HG03196 (cell line): ENCODE results near the gene POLA1.

Experiments used
- ATAC-seq: cut with Tn5 transposase; IDR thresholded peaks from one replicate; pipeline ENCODE4 v1.9.1; 2021; ENCODE audit not compliant: unreplicated experiment

POLA1 gene

DNA sequence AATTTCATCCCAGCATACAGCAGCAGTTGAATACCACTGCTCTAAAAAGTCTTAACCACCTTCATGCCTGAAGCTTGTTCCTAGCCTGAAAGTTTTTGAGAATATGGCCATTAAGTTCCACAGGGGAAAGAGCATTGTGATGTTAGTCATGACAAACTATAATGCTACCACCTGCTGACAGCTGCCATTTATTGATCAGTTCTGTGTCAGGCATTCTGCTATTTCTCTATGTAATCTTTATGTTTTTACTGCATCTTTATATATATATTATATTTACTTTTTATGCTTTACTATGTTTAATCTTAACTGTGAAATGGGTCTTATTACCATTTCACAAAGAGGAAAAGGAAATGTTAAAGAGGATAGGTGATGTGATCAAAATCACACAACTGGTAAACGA, 268.1 kb downstream of the POLA1 start:
- no peak for ATAC-seq

DNA sequence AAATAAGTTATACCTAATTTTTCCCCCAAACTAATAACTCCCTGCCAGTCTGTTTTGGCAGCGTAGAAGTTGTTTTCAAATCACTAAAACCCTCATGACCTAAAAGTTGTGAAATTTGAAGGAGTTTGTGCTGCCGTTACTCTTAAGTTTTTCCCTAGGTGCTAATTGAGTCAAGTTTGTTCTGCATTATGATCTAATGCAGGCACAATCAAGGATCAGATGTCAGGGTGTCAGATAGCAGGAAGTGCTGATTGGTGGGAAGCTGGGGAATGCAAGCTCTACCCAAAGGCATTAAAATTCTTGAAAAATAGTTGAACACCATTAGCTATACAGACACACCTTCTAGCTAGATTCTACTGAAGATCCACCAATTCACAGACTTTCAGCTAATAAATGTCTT, 270.1 kb downstream of the POLA1 start:
- ATAC-seq = no peak

GRCh38 chrX:24965372-24965771, 271.7 kb downstream of the POLA1 start:
- no peak for ATAC-seq

- ATAC-seq = no peak
Observed at GRCh38 chrX:24969812-24970211, 276.1 kb downstream of the POLA1 start.

GRCh38 chrX:24979081-24979480, 285.4 kb downstream of the POLA1 start:
- ATAC-seq = no peak

GRCh38 chrX:24981030-24981429, 287.3 kb downstream of the POLA1 start:
- ATAC-seq = no peak

DNA sequence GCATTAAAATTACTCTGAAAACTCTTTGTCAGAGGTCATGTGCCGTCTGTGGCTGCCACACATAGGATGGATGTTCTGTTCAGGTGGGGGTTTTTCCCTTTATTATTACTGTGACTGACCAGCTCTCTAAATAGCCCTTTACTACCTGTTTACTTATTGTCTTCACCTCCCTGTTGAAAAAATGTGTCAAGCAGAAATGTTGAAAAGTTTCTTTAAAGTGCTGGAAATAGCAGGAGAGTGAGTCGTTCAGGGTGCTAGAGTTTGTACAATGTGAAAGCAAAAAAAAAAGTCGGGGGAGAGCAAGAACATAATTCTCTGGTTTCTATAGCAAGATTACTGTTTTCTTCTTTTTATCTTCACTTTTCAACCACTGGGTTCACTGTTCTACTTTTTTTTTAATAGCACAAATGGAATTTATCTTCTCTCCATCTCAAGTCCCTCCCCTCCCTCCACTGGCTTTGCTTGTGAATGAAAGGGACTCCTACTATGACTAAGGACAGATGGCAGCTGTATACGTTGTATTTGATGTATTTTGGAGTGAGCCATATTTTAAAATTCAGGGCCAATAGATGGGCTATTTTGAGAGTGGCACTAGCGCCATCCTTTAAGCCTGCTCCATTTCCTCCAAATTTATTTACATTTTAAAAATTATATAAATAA, 288.7 kb downstream of the POLA1 start:
- ATAC-seq = no peak

DNA sequence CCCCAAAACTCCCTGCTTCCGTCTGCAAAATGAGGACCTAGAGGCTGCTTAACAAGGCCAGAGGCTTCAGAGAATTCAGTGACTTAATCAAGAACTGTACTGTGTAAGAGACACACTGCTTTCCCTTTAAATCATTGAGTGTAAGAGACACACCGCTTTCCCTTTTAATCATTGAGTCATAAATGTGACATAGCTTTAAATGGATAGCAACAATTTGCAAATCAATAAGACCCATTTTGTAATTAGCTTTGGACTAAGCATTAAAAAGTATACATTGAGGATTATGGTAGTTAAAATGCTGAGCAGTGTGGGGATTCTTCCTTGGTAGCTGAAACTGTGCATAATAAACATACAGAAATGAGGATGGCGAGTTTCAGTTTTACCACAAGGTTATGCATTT, 290.2 kb downstream of the POLA1 start:
- no peak for ATAC-seq

- no peak for ATAC-seq
Observed at GRCh38 chrX:24985120-24985519, 291.4 kb downstream of the POLA1 start.

- ATAC-seq = no peak
Observed at GRCh38 chrX:24987731-24988130, 294.0 kb downstream of the POLA1 start.

DNA sequence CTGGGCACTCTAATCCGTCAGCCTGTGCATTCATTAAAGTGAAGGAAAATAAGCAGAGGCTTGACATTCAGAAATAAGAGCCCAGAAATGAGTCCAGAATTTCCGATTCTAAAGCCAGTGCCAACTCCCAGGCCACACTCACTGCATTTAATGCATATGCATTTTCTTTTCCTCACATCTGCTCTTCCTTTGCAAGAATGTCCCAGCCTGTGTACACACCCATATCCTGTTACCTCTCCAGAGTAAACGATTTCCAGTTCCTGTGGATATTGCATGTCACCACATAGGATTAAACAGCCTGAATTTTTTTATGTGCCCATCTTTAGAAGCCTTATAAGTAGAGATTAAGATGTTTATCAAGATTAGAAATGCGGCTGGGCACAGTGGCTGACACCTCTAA, 294.6 kb downstream of the POLA1 start:
- ATAC-seq = no peak

DNA sequence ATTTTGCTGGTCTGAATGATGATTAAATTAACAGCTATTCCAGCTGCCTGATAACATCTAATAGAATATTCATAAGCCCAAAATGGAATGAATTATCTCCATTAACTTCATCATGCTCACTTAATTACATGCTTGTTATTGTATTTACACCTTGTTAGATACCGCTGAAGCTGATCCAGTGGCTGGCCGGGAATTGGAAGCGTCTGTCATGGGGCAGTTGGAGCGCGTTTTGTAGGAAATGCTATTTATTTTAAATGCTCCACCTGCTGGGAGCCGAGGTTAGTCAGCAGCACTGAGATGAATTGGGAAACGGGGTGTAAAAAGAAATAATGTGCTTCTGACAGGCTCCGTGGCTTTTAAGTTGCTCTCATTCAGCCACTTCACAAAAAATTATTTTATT, 296.8 kb downstream of the POLA1 start:
- no peak for ATAC-seq

DNA sequence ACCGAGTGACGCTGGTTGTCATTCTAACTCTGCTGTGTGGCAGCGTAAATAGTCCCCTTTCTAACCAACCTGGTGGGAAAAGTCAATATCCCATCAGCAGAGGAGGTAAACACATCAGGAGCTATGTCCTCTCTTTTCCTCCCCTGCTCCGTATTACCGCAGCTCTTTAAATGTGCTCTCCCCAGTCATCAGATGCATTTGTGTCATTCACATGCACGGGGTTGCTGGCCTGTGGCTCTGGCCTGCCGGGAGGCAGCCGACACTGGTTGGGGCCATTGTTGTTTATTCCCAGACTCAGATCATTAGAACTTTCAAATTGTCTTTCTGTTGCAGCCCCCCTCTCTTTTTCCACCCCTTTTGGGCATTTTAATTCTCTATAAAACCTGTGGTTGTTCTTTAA, 300.2 kb downstream of the POLA1 start:
- no peak for ATAC-seq

GRCh38 chrX:24996096-24996709, 302.5 kb downstream of the POLA1 start:
- ATAC-seq = no peak

GRCh38 chrX:24999511-24999910, 305.8 kb downstream of the POLA1 start:
- ATAC-seq = no peak

- no peak for ATAC-seq
Observed at GRCh38 chrX:25001808-25002660, 308.3 kb downstream of the POLA1 start.

DNA sequence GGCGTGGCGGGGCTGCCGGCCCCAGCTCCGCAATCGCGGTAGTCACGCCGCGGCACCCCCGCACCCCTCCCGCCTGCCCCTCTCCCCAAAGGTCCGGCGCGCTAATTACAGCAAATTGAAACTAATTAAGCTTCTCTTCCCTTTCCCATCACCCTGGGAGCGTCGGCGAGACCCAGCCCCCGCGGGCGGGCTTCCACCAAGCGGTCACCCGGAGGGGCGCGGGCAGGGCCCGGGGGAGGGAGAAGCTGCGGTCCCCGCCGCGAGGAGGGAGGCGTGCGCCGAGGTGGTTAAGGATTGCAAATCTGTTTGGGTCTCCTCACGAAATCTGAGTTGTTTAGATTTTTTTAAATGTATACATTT, 308.9 kb downstream of the POLA1 start:
- no peak for ATAC-seq

- ATAC-seq = no peak
Observed at GRCh38 chrX:25003066-25003849, 309.5 kb downstream of the POLA1 start.

DNA sequence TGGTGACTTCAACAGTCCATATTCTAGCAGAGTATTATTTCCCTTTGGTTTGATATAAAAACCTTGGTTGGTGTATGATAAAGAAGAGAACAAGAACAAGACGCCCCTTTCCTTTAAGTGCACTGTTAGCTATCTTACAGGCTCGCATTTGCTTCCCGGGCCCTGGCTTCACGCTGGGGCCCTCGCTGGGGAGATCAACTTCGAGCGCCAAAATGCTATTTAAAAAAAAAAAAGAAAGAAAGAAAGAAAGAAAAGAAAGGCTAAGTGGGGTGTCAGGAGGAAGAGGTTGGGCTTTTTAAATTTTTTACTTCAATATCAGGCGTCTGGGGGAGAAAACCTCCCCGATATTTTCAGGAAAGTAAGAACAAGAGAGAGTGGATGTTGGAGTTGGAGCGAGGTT, 310.3 kb downstream of the POLA1 start:
- ATAC-seq = no peak

- no peak for ATAC-seq
Observed at GRCh38 chrX:25004485-25005032, 310.8 kb downstream of the POLA1 start.

- no peak for ATAC-seq
Observed at GRCh38 chrX:25005034-25005381, 311.3 kb downstream of the POLA1 start.
